ENCODE measurements around the gene KRT27.

DNA sequence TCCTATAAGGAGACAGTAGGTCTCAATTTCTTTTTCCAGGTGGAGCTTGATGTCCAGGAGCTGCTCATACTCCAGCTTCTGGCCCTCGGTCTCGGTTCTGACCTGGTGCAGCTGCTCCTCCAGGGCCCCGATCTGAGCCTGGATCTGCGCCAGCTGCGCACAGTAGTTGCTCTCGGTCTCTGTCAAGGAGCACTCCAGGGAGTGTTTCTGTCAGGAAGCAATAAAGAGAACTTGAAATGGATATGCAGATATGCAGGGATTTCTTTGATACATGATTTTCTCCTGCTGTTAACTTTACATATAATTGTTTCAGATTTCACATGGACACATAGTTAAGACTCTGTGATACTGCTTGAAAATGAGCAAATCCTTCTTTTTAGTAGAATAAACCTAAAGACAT is 32.0 kb downstream of the KRT27 start:
- TF ChIP-seq, protein P1, sequence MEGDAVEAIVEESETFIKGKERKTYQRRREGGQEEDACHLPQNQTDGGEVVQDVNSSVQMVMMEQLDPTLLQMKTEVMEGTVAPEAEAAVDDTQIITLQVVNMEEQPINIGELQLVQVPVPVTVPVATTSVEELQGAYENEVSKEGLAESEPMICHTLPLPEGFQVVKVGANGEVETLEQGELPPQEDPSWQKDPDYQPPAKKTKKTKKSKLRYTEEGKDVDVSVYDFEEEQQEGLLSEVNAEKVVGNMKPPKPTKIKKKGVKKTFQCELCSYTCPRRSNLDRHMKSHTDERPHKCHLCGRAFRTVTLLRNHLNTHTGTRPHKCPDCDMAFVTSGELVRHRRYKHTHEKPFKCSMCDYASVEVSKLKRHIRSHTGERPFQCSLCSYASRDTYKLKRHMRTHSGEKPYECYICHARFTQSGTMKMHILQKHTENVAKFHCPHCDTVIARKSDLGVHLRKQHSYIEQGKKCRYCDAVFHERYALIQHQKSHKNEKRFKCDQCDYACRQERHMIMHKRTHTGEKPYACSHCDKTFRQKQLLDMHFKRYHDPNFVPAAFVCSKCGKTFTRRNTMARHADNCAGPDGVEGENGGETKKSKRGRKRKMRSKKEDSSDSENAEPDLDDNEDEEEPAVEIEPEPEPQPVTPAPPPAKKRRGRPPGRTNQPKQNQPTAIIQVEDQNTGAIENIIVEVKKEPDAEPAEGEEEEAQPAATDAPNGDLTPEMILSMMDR (IDR thresholded peaks at IDR 0.05) = no peak
- TF ChIP-seq POLR2A (IDR thresholded peaks at IDR 0.05) = no peak

Data from adrenal gland (tissue), 5 donors.